Activated T-helper 1 cell treated with anti-CD3 and anti-CD28 coated beads, Interleukin-12 subunit alpha, Interleukin-12 subunit beta, Interleukin-2, Interleukin-4 antibody, amounts not matched to agents 30 ng/mL and 10 ng/mL and 1 ng/mL, durations not matched to agents 14 hours and 24 hours and 36 hours (primary cell): Measurements from ENCODE around the gene AURKAIP1. TPM values are rescaled to one million over a fixed set of nuclear protein-coding genes. Genes with fewer than 3 reads are reported as not detected.

Experiments used
- DNase-seq: peaks from one replicate; pipeline ENCODE4 v3.0.0; 2021; ENCODE audit warnings: low spot score
- H3K27ac Mint-ChIP-seq: one replicate; pipeline ENCODE4 v1.8.0; 2021; ENCODE audit warnings: mild to moderate bottlenecking, mixed read lengths
- H3K27me3 Mint-ChIP-seq: one replicate; pipeline ENCODE4 v1.8.0; 2022; ENCODE audit warnings: mild to moderate bottlenecking, moderate library complexity, mixed read lengths; ENCODE audit not compliant: insufficient read depth
- H3K36me3 Mint-ChIP-seq: one replicate; pipeline ENCODE4 v1.8.0; 2021; ENCODE audit warnings: low read depth, mixed read lengths
- H3K4me1 Mint-ChIP-seq: one replicate; pipeline ENCODE4 v1.8.0; 2021; ENCODE audit warnings: low read depth, mixed read lengths
- H3K4me3 Mint-ChIP-seq: one replicate; pipeline ENCODE4 v1.8.0; 2021; ENCODE audit warnings: mild to moderate bottlenecking, moderate library complexity, mixed read lengths
- H3K9me3 Mint-ChIP-seq: one replicate; pipeline ENCODE4 v1.8.0; 2021; ENCODE audit warnings: mixed read lengths
- intact Hi-C: fragments of 100-400 bp; cut with micrococcal nuclease; formaldehyde crosslinking; loops from one replicate; pipeline ENCODE4 v1.15.1; 2024
- total RNA-seq: library from RNA; stranded (reverse); gene quantifications from 2 replicates; pipeline ENCODE4 v1.2.3, GENCODE V29; 2022

AURKAIP1 gene
- total RNA-seq, 1 donor from 2014 or later = 148 TPM

DNA sequence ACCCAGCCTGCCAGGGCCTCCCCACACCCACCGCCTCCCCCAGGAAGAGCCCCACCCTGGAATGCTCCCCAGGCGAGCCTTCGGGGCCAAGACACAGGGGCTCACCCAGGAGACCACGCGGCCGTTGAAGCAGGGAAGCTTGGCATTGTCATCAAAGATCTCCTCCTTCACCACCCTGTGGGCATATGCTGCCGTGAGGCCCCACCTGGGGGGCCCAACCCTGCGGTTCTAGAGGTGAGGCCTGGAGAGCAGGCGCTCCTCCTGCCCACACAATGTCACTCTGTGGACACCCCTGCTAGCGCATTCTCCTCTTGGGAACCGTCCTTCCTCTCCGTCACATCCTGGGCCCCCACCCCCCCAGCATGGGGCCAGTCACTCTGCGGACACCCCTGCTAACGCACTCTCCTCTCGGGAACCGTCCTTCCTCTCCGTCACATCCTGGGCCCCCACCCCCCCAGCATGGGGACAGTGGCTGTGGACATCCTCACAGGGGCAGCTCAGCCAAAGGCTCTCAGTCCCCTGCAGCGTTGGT lies 32.4 kb downstream of the AURKAIP1 start:
- intact Hi-C loops = no loop called here
- Mint-ChIP-seq H3K27ac (no peak overlapping the region), H3K9me3 (no peaks in the 10 kb centered on the region), H3K27me3 (no peaks in the 10 kb centered on the region), H3K4me3 (no peak overlapping the region), H3K4me1 (peaks cover 12% of the 10 kb centered on the region), H3K36me3 (peaks cover 10% of the 10 kb centered on the region)
- no peak for DNase-seq

DNA sequence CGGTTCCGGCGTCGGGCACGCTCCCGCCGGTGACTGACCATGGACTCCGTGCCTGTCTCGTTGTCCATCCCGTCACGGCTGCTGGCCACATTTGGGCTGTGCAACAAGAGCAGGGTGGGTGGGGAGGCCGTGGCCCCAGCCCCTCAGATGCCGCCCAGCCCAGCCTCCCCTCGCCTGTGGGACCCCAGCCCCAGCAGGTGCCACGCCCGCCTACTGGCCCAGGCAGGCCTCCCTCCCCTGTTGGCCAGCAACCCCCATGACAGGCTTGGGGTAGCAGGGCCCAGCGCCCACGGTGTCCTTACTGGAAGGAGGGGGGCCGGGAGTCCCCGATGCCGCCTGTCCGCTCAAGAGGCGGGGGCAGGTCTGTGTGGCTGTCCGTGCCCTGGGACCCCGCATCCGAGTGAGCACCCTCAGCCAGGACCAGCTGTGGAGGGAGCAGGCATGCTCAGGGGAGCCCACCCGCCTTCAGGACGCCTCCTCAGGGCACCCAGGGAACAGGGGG lies 32.9 kb downstream of the AURKAIP1 start:
- Mint-ChIP-seq H3K36me3 (peaks cover 10% of the 10 kb centered on the region), H3K27ac (no peak overlapping the region), H3K27me3 (no peaks in the 10 kb centered on the region), H3K4me3 (no peak overlapping the region), H3K4me1 (peaks cover 7% of the 10 kb centered on the region), H3K9me3 (no peaks in the 10 kb centered on the region)
- DNase-seq = no peak
- intact Hi-C loops = no loop called here

DNA sequence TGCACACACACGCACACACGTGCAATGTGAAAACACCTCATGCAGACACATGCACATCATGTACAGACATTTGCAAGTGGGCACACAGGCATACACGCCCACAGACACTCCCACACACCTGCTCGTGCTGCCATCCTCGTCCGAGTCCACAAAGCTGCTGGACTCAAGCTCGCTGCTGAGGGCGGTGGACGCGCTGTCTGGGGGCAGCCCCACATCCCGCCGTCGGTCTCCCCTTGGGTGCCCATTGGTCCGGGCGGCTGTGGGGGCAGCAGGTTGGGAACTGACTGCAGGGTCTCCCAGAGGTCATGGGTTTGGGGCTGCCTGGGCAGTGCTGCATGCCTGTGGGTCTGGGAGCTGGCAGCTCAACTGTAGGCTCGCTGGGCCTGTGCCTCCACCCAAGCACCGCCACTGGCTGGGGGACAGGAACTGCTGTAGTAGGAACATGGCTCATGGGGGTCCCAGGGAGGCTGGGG lies 33.4 kb downstream of the AURKAIP1 start:
- H3K27me3 Mint-ChIP-seq = no peaks in the 10 kb centered on the region
- peaks cover 1% of the 10 kb centered on the region for H3K4me1 Mint-ChIP-seq
- intact Hi-C loops = no loop called here
- H3K9me3 Mint-ChIP-seq = no peaks in the 10 kb centered on the region
- H3K4me3 Mint-ChIP-seq = no peak overlapping the region
- no peak overlapping the region for H3K27ac Mint-ChIP-seq
- H3K36me3 Mint-ChIP-seq = peaks cover 10% of the 10 kb centered on the region
- no peak for DNase-seq

DNA sequence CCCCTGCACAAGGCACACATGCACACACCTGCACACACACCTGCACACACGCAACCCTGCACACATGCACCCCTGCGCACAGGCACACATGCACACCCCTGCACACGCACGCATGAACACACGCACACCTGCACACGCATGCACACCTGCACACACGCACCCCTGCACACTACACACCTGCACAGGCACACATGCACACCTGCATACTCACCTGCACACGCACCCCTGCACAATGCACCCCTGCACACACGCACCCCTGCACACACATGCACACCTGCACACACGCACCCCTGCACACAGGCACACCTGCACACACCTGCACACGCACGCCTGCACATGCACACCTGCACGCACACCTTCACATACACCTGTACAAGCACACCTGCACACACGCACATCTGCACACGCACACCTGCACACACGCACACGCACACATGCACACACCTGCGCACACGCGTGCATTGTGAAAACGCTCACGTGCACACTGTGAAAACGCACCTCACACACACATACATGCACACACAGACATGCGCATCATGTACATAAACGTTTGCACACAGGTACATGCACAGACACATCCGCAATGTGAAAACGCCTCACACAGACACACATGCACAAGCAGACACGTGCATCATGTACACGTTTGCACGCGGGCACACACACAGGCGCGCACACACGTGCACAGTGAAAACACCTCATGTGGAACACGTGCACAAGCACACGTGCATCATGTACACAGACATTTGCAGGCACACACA lies 34.0 kb downstream of the AURKAIP1 start:
- Mint-ChIP-seq H3K9me3 (no peaks in the 10 kb centered on the region), H3K4me1 (no peaks in the 10 kb centered on the region), H3K36me3 (peaks cover 10% of the 10 kb centered on the region), H3K27me3 (no peaks in the 10 kb centered on the region), H3K4me3 (no peak overlapping the region), H3K27ac (no peak overlapping the region)
- intact Hi-C loops = no loop called here
- DNase-seq = no peak

DNA sequence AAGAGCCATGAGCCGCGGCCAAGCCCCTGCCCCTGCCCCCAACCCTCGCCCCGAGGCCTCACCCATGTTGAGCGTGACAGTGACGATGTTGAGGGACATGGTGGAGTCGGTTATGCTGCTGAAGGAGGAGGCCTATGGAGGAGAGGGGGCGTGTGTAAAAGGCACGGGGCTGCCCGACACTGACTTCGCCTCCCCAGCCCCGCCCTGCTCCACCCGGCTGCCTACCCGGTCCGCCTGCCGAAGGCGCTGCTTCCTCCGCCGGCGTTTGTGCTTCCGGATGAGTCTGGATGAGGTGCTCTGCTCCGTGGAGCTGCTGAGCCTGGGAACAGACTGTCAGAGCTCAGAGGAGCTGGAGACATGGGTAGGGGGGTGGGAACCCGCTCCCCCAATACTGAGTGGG lies 34.8 kb downstream of the AURKAIP1 start:
- intact Hi-C loops = no loop called here
- no peaks in the 10 kb centered on the region for H3K4me1 Mint-ChIP-seq
- no peaks in the 10 kb centered on the region for H3K27me3 Mint-ChIP-seq
- H3K36me3 Mint-ChIP-seq = peaks cover 10% of the 10 kb centered on the region
- no peaks in the 10 kb centered on the region for H3K9me3 Mint-ChIP-seq
- no peak overlapping the region for H3K4me3 Mint-ChIP-seq
- no peak for DNase-seq
- no peak overlapping the region for H3K27ac Mint-ChIP-seq

DNA sequence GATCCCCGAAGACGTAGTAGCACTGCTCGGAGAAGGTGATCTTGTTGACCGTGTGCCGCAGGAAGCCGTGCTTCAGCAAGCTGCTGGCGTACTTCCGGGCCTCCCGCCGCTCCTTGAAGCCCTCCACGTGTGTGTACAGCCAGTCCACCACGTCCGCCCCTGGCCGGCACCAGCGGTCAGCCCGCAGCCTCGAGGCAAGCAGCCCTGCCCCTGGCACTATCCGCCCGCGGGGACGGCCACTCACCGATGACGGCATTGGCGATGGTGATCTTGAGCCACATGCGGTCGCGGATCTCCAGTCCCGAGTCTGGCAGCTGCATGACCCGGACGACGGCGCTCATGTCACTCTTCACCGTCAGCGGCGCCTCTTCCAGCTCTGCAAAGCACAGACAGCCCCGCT lies 36.7 kb downstream of the AURKAIP1 start:
- DNase-seq = no peak
- H3K27me3 Mint-ChIP-seq = no peaks in the 10 kb centered on the region
- no peak overlapping the region for H3K27ac Mint-ChIP-seq
- H3K9me3 Mint-ChIP-seq = no peaks in the 10 kb centered on the region
- intact Hi-C loops = no loop called here
- no peak overlapping the region for H3K4me3 Mint-ChIP-seq
- peaks cover 10% of the 10 kb centered on the region for H3K36me3 Mint-ChIP-seq
- no peaks in the 10 kb centered on the region for H3K4me1 Mint-ChIP-seq

DNA sequence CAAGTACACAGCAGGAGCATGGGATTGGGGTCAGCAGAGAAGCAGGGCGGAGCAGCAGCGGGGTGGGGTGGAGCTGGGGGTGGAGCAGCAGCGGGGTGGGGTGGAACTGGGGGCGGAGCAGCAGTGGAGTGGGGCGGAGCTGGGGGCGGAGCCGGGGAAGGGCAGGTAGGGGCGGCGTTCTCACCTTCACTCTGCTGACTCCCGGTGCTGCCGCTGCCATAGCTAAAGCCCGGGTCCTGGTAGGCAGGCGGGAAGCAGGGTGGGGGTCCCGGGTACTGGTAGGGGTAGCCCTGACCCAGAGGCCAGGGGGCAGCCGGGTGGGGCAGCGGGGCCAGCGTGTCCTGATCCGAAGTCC lies 37.2 kb downstream of the AURKAIP1 start:
- Mint-ChIP-seq H3K4me3 (no peak overlapping the region), H3K27ac (no peak overlapping the region), H3K27me3 (no peaks in the 10 kb centered on the region), H3K9me3 (no peaks in the 10 kb centered on the region), H3K4me1 (no peaks in the 10 kb centered on the region), H3K36me3 (peaks cover 10% of the 10 kb centered on the region)
- intact Hi-C loops = no loop called here
- DNase-seq = no peak

DNA sequence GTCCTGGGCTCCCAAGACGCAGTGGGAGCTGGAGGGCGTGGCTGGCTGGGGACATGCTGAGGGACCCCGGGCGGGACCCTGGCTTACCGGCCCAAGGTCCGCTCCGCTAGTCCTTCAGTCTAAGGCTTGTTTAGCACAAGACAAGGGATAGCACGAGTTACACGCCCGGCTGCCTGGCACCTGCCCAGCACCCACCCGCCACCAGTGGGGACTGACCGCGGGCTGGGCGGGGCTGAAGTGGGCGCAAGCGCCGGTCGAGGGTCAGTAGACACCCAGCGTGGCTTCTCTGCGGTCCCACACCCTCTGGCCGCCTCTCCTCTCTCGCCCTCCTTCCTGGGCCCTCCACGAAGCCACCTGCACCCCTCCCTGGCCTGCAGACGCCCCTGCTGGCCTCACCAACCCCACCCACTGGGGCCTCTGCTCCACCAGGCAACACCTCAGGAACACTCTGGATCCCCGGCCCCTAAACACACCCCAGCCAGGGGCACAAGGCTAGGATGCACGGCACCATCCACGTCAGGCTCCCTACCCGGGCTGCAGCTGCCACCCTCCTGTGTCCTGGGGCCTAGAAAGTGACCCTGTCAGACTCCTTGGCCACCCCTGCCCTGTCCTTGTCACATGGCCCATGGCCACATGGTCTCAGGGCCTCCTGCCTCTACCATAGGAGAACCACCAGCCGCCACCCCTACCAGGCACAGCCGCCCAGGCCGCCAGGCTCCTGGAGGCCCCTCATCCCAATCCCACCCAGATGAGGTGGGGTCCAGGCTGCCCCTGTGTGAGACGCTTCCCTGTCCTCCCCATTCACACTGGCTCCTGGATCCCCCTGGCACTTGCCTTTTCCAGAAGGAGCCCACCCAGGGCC lies 37.8 kb downstream of the AURKAIP1 start:
- H3K27ac Mint-ChIP-seq = no peak overlapping the region
- no peaks in the 10 kb centered on the region for H3K27me3 Mint-ChIP-seq
- intact Hi-C loops = no loop called here
- no peak overlapping the region for H3K4me3 Mint-ChIP-seq
- H3K36me3 Mint-ChIP-seq = peaks cover 10% of the 10 kb centered on the region
- no peaks in the 10 kb centered on the region for H3K9me3 Mint-ChIP-seq
- H3K4me1 Mint-ChIP-seq = no peaks in the 10 kb centered on the region
- no peak for DNase-seq

DNA sequence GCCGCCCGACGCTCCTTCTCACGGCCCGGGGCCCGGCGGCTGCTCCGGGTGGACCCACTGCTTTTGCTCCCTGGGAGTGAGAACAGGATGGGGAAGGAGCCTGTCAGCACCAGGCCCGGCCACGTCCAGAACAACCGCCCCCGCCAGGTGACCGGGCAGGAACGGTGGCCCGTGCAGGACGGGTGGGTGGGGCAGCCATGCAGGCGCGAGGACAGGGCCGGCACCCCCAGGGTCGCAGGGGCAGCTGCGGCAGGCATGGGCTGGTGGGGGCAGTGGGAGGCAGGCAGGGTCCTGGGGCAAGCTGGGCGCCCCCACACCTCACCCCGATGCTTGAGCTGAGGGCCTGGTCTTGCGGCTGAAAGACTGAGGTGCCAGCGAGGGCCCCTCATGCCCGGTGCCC lies 38.6 kb downstream of the AURKAIP1 start:
- Mint-ChIP-seq H3K27ac (no peak overlapping the region), H3K9me3 (no peaks in the 10 kb centered on the region), H3K4me1 (no peaks in the 10 kb centered on the region), H3K27me3 (no peaks in the 10 kb centered on the region), H3K4me3 (no peak overlapping the region), H3K36me3 (peaks cover 10% of the 10 kb centered on the region)
- intact Hi-C loops = no loop called here
- no peak for DNase-seq

DNA sequence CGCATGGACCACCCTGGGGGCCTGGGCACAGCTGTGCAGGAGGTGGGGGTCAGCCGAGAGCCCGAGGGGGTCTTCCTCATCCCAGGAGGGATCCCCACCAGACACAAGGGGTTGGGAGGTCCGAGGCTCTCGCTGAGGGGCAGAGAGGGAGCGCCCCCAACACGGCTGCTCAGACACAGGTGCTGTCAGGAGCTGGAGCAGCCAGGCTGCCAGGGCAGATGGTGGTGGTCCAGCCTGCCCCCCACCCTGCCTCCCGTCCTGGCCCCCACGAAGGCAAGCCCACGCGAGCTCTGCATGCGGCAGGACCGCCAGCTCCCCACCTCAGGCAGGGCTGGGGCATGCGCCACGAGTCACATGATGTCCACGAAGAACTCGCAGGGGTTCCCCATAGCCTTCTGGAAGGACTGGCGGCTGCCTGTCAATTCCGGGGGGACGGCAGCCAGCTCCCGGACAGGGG lies 39.2 kb downstream of the AURKAIP1 start:
- Mint-ChIP-seq H3K27ac (no peak overlapping the region), H3K9me3 (no peaks in the 10 kb centered on the region), H3K4me1 (no peaks in the 10 kb centered on the region), H3K4me3 (no peak overlapping the region), H3K36me3 (peaks cover 4% of the 10 kb centered on the region), H3K27me3 (no peaks in the 10 kb centered on the region)
- no peak for DNase-seq
- intact Hi-C loops = no loop called here

DNA sequence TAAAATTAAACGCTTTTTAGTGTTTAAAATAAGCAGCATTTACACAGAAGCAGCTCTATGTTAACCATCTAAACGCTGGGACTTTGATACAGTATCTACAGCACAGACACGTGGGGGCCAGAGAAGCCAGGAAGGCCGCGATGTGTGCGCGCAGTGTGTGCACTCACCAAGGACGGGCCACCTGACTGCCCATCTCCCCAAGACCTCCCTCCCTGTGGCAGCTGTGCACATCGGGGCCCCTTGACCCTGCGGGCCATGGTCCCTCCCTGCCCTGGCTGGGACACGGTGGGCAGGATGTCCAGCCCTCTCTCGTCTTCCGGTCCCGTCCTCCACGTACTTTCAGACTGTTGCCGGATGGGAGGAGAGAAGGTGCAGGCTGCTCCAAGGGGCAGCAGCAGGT lies 39.7 kb downstream of the AURKAIP1 start:
- Mint-ChIP-seq H3K4me3 (no peak overlapping the region), H3K9me3 (no peaks in the 10 kb centered on the region), H3K27ac (no peak overlapping the region), H3K27me3 (no peaks in the 10 kb centered on the region), H3K4me1 (no peaks in the 10 kb centered on the region), H3K36me3 (no peaks in the 10 kb centered on the region)
- DNase-seq = no peak
- intact Hi-C loops = no loop called here

DNA sequence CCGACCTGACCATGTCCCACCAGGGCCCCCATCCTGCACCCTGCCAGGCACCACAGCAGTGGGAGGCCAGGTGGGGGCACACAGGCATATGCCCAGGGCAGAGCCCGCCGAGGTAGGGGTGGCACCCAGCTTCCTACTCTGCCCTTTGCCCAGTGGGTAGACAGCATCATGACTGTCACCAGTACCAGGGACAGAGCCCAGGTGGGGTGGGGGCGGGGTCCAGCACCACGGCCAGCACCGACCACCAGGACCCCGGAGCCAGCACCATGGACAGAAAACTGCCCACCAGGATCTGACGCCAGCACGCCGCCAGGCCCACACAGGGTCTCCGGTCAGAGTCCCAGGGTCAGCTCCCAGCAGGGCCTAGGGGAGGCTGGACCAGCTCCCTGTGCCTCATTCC lies 40.2 kb downstream of the AURKAIP1 start:
- H3K27ac Mint-ChIP-seq = no peak overlapping the region
- intact Hi-C loops = no loop called here
- DNase-seq = no peak
- no peaks in the 10 kb centered on the region for H3K4me1 Mint-ChIP-seq
- H3K27me3 Mint-ChIP-seq = no peaks in the 10 kb centered on the region
- no peak overlapping the region for H3K4me3 Mint-ChIP-seq
- no peaks in the 10 kb centered on the region for H3K9me3 Mint-ChIP-seq
- H3K36me3 Mint-ChIP-seq = no peaks in the 10 kb centered on the region
